ENCODE data around the gene TOMM7.
A peak's percentile ranks its signal among the peaks of the same experiment; 100 is the strongest.

Gene TOMM7

GRCh38 chr7:22867003-22867402, 44.4 kb upstream of the TOMM7 start:
- peak; percentile 34 for DNase-seq
- in situ Hi-C loops (cut with HindIII; ENCODE audit: low pct_ligation_motif_present, low sequenced_read_pairs), result loop anchor here (25.0 kb wide), 1 partner anchor 195 kb away; no protein-coding TSS in a partner anchor
- TF ChIP-seq CTCF (IDR thresholded peaks at IDR 0.05; ENCODE audit: low read depth, low read length, missing control alignments), result no peak
- H3K27ac ChIP-seq, result peak overlapping the region; percentile 3
- no peaks in the 10 kb centered on the region for H3K27me3 ChIP-seq (replicated peaks)
- no peak overlapping the region for H3K4me3 ChIP-seq (ENCODE audit: low read depth, low read length)
- H3K36me3 ChIP-seq (replicated peaks), result no peaks in the 10 kb centered on the region

- no peak for DNase-seq
- no peak for TF ChIP-seq CTCF (IDR thresholded peaks at IDR 0.05; ENCODE audit: low read depth, low read length, missing control alignments)
- H3K27ac ChIP-seq, result no peak overlapping the region
- H3K27me3 ChIP-seq (replicated peaks), result no peaks in the 10 kb centered on the region
- H3K36me3 ChIP-seq (replicated peaks), result no peaks in the 10 kb centered on the region
- H3K4me3 ChIP-seq (ENCODE audit: low read depth, low read length), result no peak overlapping the region
- in situ Hi-C loops (cut with HindIII; ENCODE audit: low pct_ligation_motif_present, low sequenced_read_pairs), result loop anchor here (25.0 kb wide), 1 partner anchor 197 kb away; no protein-coding TSS in a partner anchor
Observed at GRCh38 chr7:22865602-22865960, 42.9 kb upstream of the TOMM7 start.

GRCh38 chr7:22864855-22865601, 42.4 kb upstream of the TOMM7 start:
- no peak overlapping the region for H3K4me3 ChIP-seq (ENCODE audit: low read depth, low read length)
- in situ Hi-C loops (cut with HindIII; ENCODE audit: low pct_ligation_motif_present, low sequenced_read_pairs), result loop anchor here (25.0 kb wide), 1 partner anchor 197 kb away; no protein-coding TSS in a partner anchor
- TF ChIP-seq CTCF (IDR thresholded peaks at IDR 0.05; ENCODE audit: low read depth, low read length, missing control alignments), result no peak
- peaks cover 2% of the 10 kb centered on the region for H3K36me3 ChIP-seq (replicated peaks)
- H3K27ac ChIP-seq, result peak overlapping the region; percentile 24
- DNase-seq, result no peak
- H3K27me3 ChIP-seq (replicated peaks), result no peaks in the 10 kb centered on the region

- Histone ChIP-seq H3K27ac (peak overlapping the region; percentile 63), H3K27me3 (replicated peaks) (no peaks in the 10 kb centered on the region), H3K36me3 (replicated peaks) (peaks cover 2% of the 10 kb centered on the region), H3K4me3 (ENCODE audit: low read depth, low read length) (no peak overlapping the region)
- in situ Hi-C loops (cut with HindIII; ENCODE audit: low pct_ligation_motif_present, low sequenced_read_pairs), result loop anchor here (25.0 kb wide), 1 partner anchor 198 kb away; no protein-coding TSS in a partner anchor
- no peak for TF ChIP-seq CTCF (IDR thresholded peaks at IDR 0.05; ENCODE audit: low read depth, low read length, missing control alignments)
- DNase-seq, result peak; percentile 45
Observed at GRCh38 chr7:22864301-22864700, 41.7 kb upstream of the TOMM7 start.

- DNase-seq, result no peak
- no peak overlapping the region for H3K4me3 ChIP-seq (ENCODE audit: low read depth, low read length)
- H3K27ac ChIP-seq, result no peak overlapping the region
- no peak for TF ChIP-seq CTCF (IDR thresholded peaks at IDR 0.05; ENCODE audit: low read depth, low read length, missing control alignments)
- peaks cover 2% of the 10 kb centered on the region for H3K36me3 ChIP-seq (replicated peaks)
- in situ Hi-C loops (cut with HindIII; ENCODE audit: low pct_ligation_motif_present, low sequenced_read_pairs), result loop anchor here (25.0 kb wide), 1 partner anchor 199 kb away; no protein-coding TSS in a partner anchor
- no peaks in the 10 kb centered on the region for H3K27me3 ChIP-seq (replicated peaks)
Observed at GRCh38 chr7:22863156-22863899, 40.7 kb upstream of the TOMM7 start.
